Peyer's patch (tissue), 4 donors: Measurements from ENCODE around the gene ARHGEF2. TPM values are rescaled to one million over a fixed set of nuclear protein-coding genes. Genes with fewer than 3 reads are reported as not detected.
"Not testable (repeated sequence)": the region's sequence is repeated elsewhere in the genome, so short reads cannot be mapped to it uniquely, and the experiment has no call there.

Source experiments
- DNase-seq, 3 donors: peaks; one replicate each; pipeline ENCODE4 v3.0.0-alpha.2; 2017 to 2019
- H3K27ac ChIP-seq, 4 donors: fragments of 200-600 bp; sonication (generic); one replicate each; pipeline ENCODE4 v1.5.1; 2016 to 2019
- H3K27me3 ChIP-seq, 2 donors: fragments of 200-600 bp; sonication (generic); one replicate each; pipeline ENCODE4 v1.5.1; 2019
- H3K36me3 ChIP-seq, 3 donors: fragments of 200-600 bp; sonication (generic); one replicate each; pipeline ENCODE4 v1.5.1; 2016 to 2019
- H3K4me1 ChIP-seq, 4 donors: fragments of 200-600 bp; sonication (generic); one replicate each; pipeline ENCODE4 v1.5.1; 2016 to 2019
- H3K4me3 ChIP-seq, 4 donors: fragments of 200-600 bp; sonication (generic); 1 replicate in 3 of 4; 2 replicates in 1 of 4; pipeline ENCODE4 v1.5.1; 2016 to 2019; ENCODE audit warnings: mild to moderate bottlenecking in 1 of 4
- H3K9me3 ChIP-seq, 4 donors: fragments of 200-600 bp; sonication (generic); one replicate each; pipeline ENCODE4 v1.5.1; 2016 to 2019; ENCODE audit warnings: mild to moderate bottlenecking in 1 of 4
- POLR2A ChIP-seq, 2 donors: fragments of 450-650 bp; IDR thresholded peaks; one replicate each; pipeline ENCODE4 v1.5.1; 2017; ENCODE audit warnings: antibody characterized with exemption in 2 of 2, mild to moderate bottlenecking in 2 of 2, moderate library complexity in 2 of 2
- total RNA-seq, 4 donors: library from RNA; depleted of rRNA; stranded (reverse); fragments of >200 nt; gene quantifications; one replicate each; pipeline ENCODE4 v1.1.0, GENCODE V29; 2016
- TF ChIP-seq, protein P1 (sequence below), 6 experiments: fragments of 450-650 bp in 4 of 6; fragments of 200-600 bp in 2 of 6; sonication (generic) in 1 of 6; IDR thresholded peaks; one replicate each; pipeline ENCODE4 v1.5.1; 2017 to 2019; ENCODE audit warnings: antibody characterized with exemption in 6 of 6, mild to moderate bottlenecking in 3 of 6, moderate library complexity in 1 of 6

The ARHGEF2 gene
- total RNA-seq, 4 donors from 2014 or later = 101 to 239 (median 149) TPM

DNA sequence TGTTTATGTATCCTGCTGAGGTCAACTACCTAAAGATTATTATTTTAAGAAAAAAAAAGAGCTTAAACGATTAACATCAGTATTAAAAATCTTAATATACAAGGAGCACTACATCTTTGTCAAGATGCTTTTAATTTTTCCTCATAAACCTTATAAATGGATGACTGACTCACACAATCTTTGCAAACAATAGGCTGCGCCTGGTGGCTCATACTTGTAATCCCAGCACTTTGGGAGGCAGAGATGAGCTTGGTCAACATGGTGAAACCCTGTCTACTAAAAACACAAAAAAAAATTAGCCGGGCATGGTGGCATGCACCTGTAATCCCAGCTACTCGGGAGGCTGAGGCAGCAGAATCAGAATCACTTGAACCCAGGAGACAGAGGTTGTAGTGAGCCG is 45.9 kb downstream of the ARHGEF2 start:
- no peak for TF ChIP-seq POLR2A (IDR thresholded peaks at IDR 0.05)
- TF ChIP-seq, protein P1, sequence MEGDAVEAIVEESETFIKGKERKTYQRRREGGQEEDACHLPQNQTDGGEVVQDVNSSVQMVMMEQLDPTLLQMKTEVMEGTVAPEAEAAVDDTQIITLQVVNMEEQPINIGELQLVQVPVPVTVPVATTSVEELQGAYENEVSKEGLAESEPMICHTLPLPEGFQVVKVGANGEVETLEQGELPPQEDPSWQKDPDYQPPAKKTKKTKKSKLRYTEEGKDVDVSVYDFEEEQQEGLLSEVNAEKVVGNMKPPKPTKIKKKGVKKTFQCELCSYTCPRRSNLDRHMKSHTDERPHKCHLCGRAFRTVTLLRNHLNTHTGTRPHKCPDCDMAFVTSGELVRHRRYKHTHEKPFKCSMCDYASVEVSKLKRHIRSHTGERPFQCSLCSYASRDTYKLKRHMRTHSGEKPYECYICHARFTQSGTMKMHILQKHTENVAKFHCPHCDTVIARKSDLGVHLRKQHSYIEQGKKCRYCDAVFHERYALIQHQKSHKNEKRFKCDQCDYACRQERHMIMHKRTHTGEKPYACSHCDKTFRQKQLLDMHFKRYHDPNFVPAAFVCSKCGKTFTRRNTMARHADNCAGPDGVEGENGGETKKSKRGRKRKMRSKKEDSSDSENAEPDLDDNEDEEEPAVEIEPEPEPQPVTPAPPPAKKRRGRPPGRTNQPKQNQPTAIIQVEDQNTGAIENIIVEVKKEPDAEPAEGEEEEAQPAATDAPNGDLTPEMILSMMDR (IDR thresholded peaks at IDR 0.05) = no peak
- H3K9me3 ChIP-seq = no peaks in the 10 kb centered on the region

DNA sequence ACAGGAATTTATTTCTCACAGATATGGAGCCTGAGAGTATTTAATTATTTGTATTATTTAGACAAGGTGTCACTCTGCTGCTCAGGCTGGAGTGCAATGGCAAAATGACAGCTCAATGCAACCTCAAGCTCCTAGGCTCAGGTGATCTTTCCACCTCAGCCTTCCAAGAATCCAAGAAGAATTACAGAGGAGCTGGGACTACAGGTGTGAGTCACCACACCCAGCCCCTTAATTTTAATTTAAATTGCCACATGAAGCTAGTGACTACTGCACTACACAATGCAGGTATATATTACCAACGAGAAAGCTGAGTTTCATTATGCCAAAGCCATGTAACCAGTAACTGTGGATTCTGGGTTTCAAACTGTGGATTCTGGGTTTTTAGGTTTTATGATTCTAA is 46.3 kb downstream of the ARHGEF2 start:
- Histone ChIP-seq H3K4me3 (peak overlapping the region in 1 of 4 donors; percentile 78), H3K9me3 (no peaks in the 10 kb centered on the region), H3K27me3 (no peaks in the 10 kb centered on the region), H3K36me3 (peaks cover 0 to 48% (median 0%) of the 10 kb centered on the region in 3 donors), H3K27ac (peak overlapping the region in 2 of 4 donors; percentile 58 to 64), H3K4me1 (peaks cover 0 to 48% (median 12%) of the 10 kb centered on the region in 4 donors)
- no peak for TF ChIP-seq POLR2A (IDR thresholded peaks at IDR 0.05)
- TF ChIP-seq, protein P1 (IDR thresholded peaks at IDR 0.05) = no peak
- DNase-seq = no peak

More for the DNA sequence above, 45.9 kb downstream of the ARHGEF2 start:
- H3K27ac ChIP-seq = peak overlapping the region in 1 of 4 donors; percentile 64
- peaks cover 0 to 44% (median 0%) of the 10 kb centered on the region in 3 donors for H3K36me3 ChIP-seq
- peak overlapping the region in 2 of 4 donors; percentile 78 to 79 for H3K4me3 ChIP-seq
- H3K4me1 ChIP-seq = peaks cover 0 to 48% (median 12%) of the 10 kb centered on the region in 4 donors
- peak in 1 of 3 donors; percentile 10 for DNase-seq
- H3K27me3 ChIP-seq = no peaks in the 10 kb centered on the region

DNA sequence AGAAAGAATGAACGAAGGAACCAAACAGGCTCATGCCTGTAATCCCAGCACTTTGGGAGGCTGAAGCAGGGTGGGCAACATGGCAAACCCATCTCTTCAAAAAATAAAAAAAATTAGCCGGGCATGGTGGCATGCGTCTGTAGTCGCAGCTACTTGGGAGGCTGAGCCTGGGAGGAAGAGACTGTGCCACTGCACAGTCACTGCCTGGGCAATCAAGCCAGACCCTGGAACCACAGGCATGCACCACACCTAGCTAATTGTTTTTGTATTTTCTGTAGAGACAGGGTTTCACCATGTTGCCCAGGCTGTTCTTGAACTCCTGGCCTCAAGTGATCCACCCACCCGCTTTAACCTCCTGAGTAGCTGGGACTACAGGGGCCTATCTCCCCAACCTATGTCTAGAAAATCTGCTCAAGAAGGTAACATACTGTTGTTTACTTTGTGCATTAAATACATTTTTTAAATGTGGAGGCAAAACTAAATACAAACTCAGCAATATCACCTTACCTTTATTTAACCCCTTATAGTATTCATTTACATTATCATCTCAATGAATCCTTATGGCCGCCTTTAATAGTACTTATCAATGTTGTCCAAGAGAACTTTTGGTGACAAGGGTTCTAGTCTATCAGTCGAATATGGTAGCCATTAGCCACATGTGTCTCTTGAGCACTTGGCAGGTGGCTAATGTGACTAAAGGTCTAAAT is 46.9 kb downstream of the ARHGEF2 start:
- DNase-seq = peak in 1 of 3 donors; percentile 70
- H3K4me3 ChIP-seq = peak overlapping the region in 2 of 4 donors; percentile 30 to 78
- H3K36me3 ChIP-seq = peaks cover 0 to 54% (median 0%) of the 10 kb centered on the region in 3 donors
- no peaks in the 10 kb centered on the region for H3K27me3 ChIP-seq
- peaks cover 0 to 48% (median 12%) of the 10 kb centered on the region in 4 donors for H3K4me1 ChIP-seq
- no peaks in the 10 kb centered on the region for H3K9me3 ChIP-seq
- H3K27ac ChIP-seq = peak overlapping the region in 3 of 4 donors; percentile 44 to 64 (median 58)
- TF ChIP-seq POLR2A (IDR thresholded peaks at IDR 0.05) = peak; percentile 12 to 47
- TF ChIP-seq, protein P1 (IDR thresholded peaks at IDR 0.05) = no peak

DNA sequence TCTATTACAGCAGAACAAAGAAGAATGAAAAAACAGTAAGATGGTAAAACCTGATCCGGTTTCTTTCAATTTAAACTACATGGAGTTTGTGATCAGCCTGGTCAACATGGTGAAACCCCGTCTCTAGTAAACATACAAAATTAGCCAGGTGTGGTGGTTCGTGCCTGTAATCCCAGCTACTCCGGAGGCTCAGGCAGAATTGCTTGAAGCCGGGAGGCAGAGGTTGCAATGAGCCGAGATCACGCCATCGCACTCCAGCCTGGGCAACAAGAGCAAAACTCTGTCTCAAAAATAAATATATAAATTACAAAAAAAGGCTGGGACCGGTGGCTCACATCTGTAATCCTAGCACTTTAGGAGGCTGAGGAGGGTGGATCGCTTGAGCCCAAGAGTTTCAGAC is 47.6 kb downstream of the ARHGEF2 start:
- not testable (repeated sequence) for DNase-seq, H3K27me3 ChIP-seq, H3K9me3 ChIP-seq
- peaks cover 0 to 48% (median 12%) of the 10 kb centered on the region in 4 donors for H3K4me1 ChIP-seq
- peak overlapping the region in 2 of 4 donors; percentile 30 to 78 for H3K4me3 ChIP-seq
- H3K27ac ChIP-seq = peak overlapping the region in 3 of 4 donors; percentile 44 to 71 (median 64)
- peaks cover 0 to 62% (median 0%) of the 10 kb centered on the region in 3 donors for H3K36me3 ChIP-seq

DNA sequence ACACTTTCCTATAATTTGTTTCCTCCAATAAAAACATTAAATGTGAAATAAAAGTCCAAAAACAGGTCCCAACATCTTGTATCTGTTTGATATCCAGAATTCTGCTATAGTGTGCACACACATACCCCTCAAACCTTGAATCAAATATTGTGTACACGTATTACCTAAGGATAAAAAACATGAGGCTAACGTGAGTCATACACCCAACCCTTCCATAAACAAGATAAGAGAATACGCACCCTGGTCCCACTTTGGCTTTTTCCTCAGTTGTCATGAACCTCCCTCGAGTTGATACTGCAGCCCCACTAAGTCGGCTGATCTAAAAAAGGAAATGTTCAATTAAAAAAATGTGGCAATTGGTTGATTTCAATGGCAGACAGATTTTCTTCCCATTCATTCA is 49.3 kb downstream of the ARHGEF2 start:
- peaks cover 0 to 78% (median 3%) of the 10 kb centered on the region in 3 donors for H3K36me3 ChIP-seq
- no peaks in the 10 kb centered on the region for H3K27me3 ChIP-seq
- no peak overlapping the region for H3K4me3 ChIP-seq
- no peak for DNase-seq
- H3K4me1 ChIP-seq = peaks cover 0 to 48% (median 12%) of the 10 kb centered on the region in 4 donors
- no peaks in the 10 kb centered on the region for H3K9me3 ChIP-seq
- H3K27ac ChIP-seq = peak overlapping the region in 2 of 4 donors; percentile 18 to 27
- TF ChIP-seq, protein P1 (IDR thresholded peaks at IDR 0.05) = no peak
- no peak for TF ChIP-seq POLR2A (IDR thresholded peaks at IDR 0.05)

DNA sequence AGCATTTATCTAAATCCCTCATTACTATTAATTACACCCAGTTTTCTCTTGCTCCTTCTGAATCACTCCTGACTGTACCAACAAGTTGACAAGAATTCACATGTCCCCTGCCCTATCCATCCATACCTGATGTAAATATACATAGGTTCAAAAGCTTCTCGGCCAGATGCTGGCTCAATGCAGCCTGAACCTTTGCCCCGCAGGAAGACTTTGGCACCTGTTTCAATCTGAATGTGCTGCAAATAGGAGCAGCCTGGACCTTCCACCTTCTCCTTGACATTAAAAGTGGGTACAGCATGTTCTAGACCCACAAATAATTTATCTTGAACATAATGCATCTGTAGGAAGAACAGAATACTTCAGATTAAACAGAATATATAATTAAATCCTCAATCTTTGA is 52.8 kb downstream of the ARHGEF2 start:
- H3K36me3 ChIP-seq = peaks cover 3 to 93% (median 8%) of the 10 kb centered on the region in 3 donors
- H3K4me3 ChIP-seq = no peak overlapping the region
- no peak for TF ChIP-seq POLR2A (IDR thresholded peaks at IDR 0.05)
- TF ChIP-seq, protein P1 (IDR thresholded peaks at IDR 0.05) = no peak
- no peaks in the 10 kb centered on the region for H3K27me3 ChIP-seq
- peaks cover 0 to 17% (median 2%) of the 10 kb centered on the region in 4 donors for H3K4me1 ChIP-seq
- H3K27ac ChIP-seq = peak overlapping the region in 2 of 4 donors; percentile 53 to 57
- DNase-seq = peak in 2 of 3 donors; percentile 74 to 75
- no peaks in the 10 kb centered on the region for H3K9me3 ChIP-seq
